HEK293 (cell line): ENCODE results near the gene SCYGR3.

Experiments
- CTCF ChIA-PET: fragments of 350-600 bp; formaldehyde crosslinking; extraction: SDS; loops from one replicate; lab custom pipeline; 2021; ENCODE audit warnings: antibody characterized with exemption; lab: Yijun Ruan, JAX
- POLR2A ChIA-PET: fragments of 300-600 bp; formaldehyde crosslinking; extraction: SDS; loops from one replicate; lab custom pipeline; 2020; ENCODE audit warnings: antibody characterized with exemption, inconsistent platforms; lab: Yijun Ruan, JAX
- H3K27ac ChIP-seq: fragments of 200-500 bp; sonication (Bioruptor generic); 2 replicates; pipeline ENCODE4 v1.5.1; 2014; ENCODE audit warnings: low read depth, low read length, control low read depth, inconsistent platforms; ENCODE audit errors: extremely low read depth
- H3K36me3 ChIP-seq, 2 experiments: fragments of 200-500 bp in 1 of 2; sonication (Bioruptor generic) in 1 of 2; 1 replicate in 1 of 2; 2 replicates in 1 of 2; pipeline ENCODE4 v1.5.1; 2014 to 2017; ENCODE audit warnings: inconsistent platforms in 2 of 2, low read length in 2 of 2; ENCODE audit not compliant: control insufficient read depth in 2 of 2, insufficient read depth in 1 of 2
- H3K4me1 ChIP-seq: fragments of 200-500 bp; sonication (Bioruptor generic); 2 replicates; pipeline ENCODE4 v1.5.1; 2014; ENCODE audit warnings: mild to moderate bottlenecking, low read length, inconsistent platforms; ENCODE audit not compliant: control insufficient read depth, insufficient read depth
- H3K4me3 ChIP-seq: 2 replicates; pipeline ENCODE4 v1.5.1; 2011; ENCODE audit warnings: low read depth, mild to moderate bottlenecking, control low read depth, low read length, moderate library complexity
- H3K9me3 ChIP-seq: fragments of 200-500 bp; sonication (Bioruptor generic); 2 replicates; pipeline ENCODE4 v1.5.1; 2014; ENCODE audit warnings: low read depth, low read length, inconsistent platforms; ENCODE audit not compliant: control insufficient read depth, insufficient read depth
- HOXC10 ChIP-seq: sonication (generic); formaldehyde crosslinking; IDR thresholded peaks from 2 replicates; pipeline ENCODE4 v1.8.1; 2023; ENCODE audit warnings: mild to moderate bottlenecking, missing genetic modification reagents
- WT1 ChIP-seq: fragments of 450-650 bp; formaldehyde crosslinking; IDR thresholded peaks from 2 replicates; pipeline ENCODE4 v1.5.1; 2016; ENCODE audit warnings: missing biosample characterization, missing genetic modification characterization
- ZBTB8A ChIP-seq: fragments of 450-650 bp; formaldehyde crosslinking; IDR thresholded peaks from 2 replicates; pipeline ENCODE4 v1.5.1; 2016; ENCODE audit warnings: missing biosample characterization, missing genetic modification characterization
- ZFP37 ChIP-seq: fragments of 450-650 bp; formaldehyde crosslinking; IDR thresholded peaks from 2 replicates; pipeline ENCODE4 v1.5.1; 2016; ENCODE audit warnings: missing biosample characterization, missing genetic modification characterization
- ZNF133 ChIP-seq: fragments of 450-650 bp; formaldehyde crosslinking; IDR thresholded peaks from 2 replicates; pipeline ENCODE4 v1.5.1; 2016; ENCODE audit warnings: missing biosample characterization, missing genetic modification characterization
- ZNF280C ChIP-seq: fragments of 450-650 bp; formaldehyde crosslinking; IDR thresholded peaks from 2 replicates; pipeline ENCODE4 v1.5.1; 2016; ENCODE audit warnings: missing biosample characterization, missing genetic modification characterization
- ZNF324 ChIP-seq: fragments of 450-650 bp; formaldehyde crosslinking; IDR thresholded peaks from 2 replicates; pipeline ENCODE4 v1.5.1; 2016; ENCODE audit warnings: missing biosample characterization, missing genetic modification characterization
- ZNF366 ChIP-seq: fragments of 450-650 bp; formaldehyde crosslinking; conservative IDR thresholded peaks from 2 replicates; pipeline ENCODE4 v1.5.1; 2016; ENCODE audit warnings: missing biosample characterization, missing genetic modification characterization
- ZNF416 ChIP-seq: fragments of 450-650 bp; formaldehyde crosslinking; IDR thresholded peaks from 2 replicates; pipeline ENCODE4 v1.5.1; 2016; ENCODE audit warnings: missing biosample characterization, missing genetic modification characterization
- ZNF513 ChIP-seq: fragments of 450-650 bp; IDR thresholded peaks from 2 replicates; pipeline ENCODE4 v1.5.1; 2018; ENCODE audit warnings: missing biosample characterization, missing genetic modification characterization
- ZNF549 ChIP-seq: fragments of 450-650 bp; IDR thresholded peaks from 2 replicates; pipeline ENCODE4 v1.5.1; 2018; ENCODE audit warnings: missing biosample characterization, missing genetic modification characterization, mild to moderate bottlenecking, inconsistent platforms, moderate library complexity
- ZNF558 ChIP-seq: fragments of 450-650 bp; formaldehyde crosslinking; IDR thresholded peaks from 2 replicates; pipeline ENCODE4 v1.5.1; 2016; ENCODE audit warnings: missing biosample characterization, missing genetic modification characterization
- ZNF677 ChIP-seq: fragments of 450-650 bp; IDR thresholded peaks from 2 replicates; pipeline ENCODE4 v1.5.0; 2018; ENCODE audit warnings: missing biosample characterization, mild to moderate bottlenecking, missing genetic modification characterization, moderate library complexity
- ZNF785 ChIP-seq: fragments of 450-650 bp; formaldehyde crosslinking; IDR thresholded peaks from 2 replicates; pipeline ENCODE4 v1.5.1; 2016; ENCODE audit warnings: missing biosample characterization, missing genetic modification characterization
- ZNF791 ChIP-seq: fragments of 450-650 bp; formaldehyde crosslinking; IDR thresholded peaks from 2 replicates; pipeline ENCODE4 v1.5.1; 2016; ENCODE audit warnings: missing biosample characterization, missing genetic modification characterization
- ZNF837 ChIP-seq: fragments of 450-650 bp; formaldehyde crosslinking; IDR thresholded peaks from 2 replicates; pipeline ENCODE4 v1.5.1; 2016; ENCODE audit warnings: missing biosample characterization, missing genetic modification characterization
- ZSCAN30 ChIP-seq: fragments of 450-650 bp; IDR thresholded peaks from 2 replicates; pipeline ENCODE4 v1.5.1; 2018; ENCODE audit warnings: missing biosample characterization, mild to moderate bottlenecking, missing genetic modification characterization, moderate library complexity

Gene SCYGR3

GRCh38 chr2:227643990-227644551 lies 29.4 kb upstream of the SCYGR3 start:
- H3K36me3 ChIP-seq = no peaks in the 10 kb centered on the region
- POLR2A ChIA-PET = no interaction called here
- no peak overlapping the region for H3K27ac ChIP-seq
- CTCF ChIA-PET = interaction anchor here (0.8 to 1.5 kb wide), 5 partner anchors 9 to 219 kb away, joined by 3 to 6 read pairs (median 3); no protein-coding TSS in a partner anchor
- no peaks in the 10 kb centered on the region for H3K9me3 ChIP-seq
- H3K4me3 ChIP-seq = no peak overlapping the region
- TF ChIP-seq HOXC10 (CRISPR knock-in tag) (no peak), ZSCAN30 (no peak), ZBTB8A (tag by site-specific recombination) (no peak), ZNF837 (no peak), ZNF549 (tag by site-specific recombination) (no peak), ZNF416 (tag by site-specific recombination) (no peak)
- no peaks in the 10 kb centered on the region for H3K4me1 ChIP-seq

- ChIA-PET POLR2A (no interaction called here), CTCF (interaction anchor here (0.7 kb wide), 1 partner anchor 16 kb away, joined by 3 read pairs; no protein-coding TSS in a partner anchor)
- no peak for TF ChIP-seq WT1 (tag by site-specific recombination)
- TF ChIP-seq ZNF366 (tag by site-specific recombination) = no peak
- no peak for TF ChIP-seq ZNF785 (tag by site-specific recombination)
- no peak for TF ChIP-seq ZNF133
- no peak for TF ChIP-seq ZFP37 (tag by site-specific recombination)
- TF ChIP-seq ZNF677 (tag by site-specific recombination) = no peak
- TF ChIP-seq ZNF280C (tag by site-specific recombination) = no peak
- TF ChIP-seq ZNF324 (tag by site-specific recombination) = no peak
- no peak for TF ChIP-seq ZNF791 (tag by site-specific recombination)
- TF ChIP-seq ZNF558 (tag by site-specific recombination) = no peak
- no peaks in the 10 kb centered on the region for H3K36me3 ChIP-seq
- H3K4me3 ChIP-seq = no peak overlapping the region
- no peak overlapping the region for H3K27ac ChIP-seq
- no peaks in the 10 kb centered on the region for H3K9me3 ChIP-seq
- no peaks in the 10 kb centered on the region for H3K4me1 ChIP-seq
Measured at GRCh38 chr2:227642656-227643055, 28.0 kb upstream of the SCYGR3 start.

GRCh38 chr2:227634201-227634600 lies 19.6 kb upstream of the SCYGR3 start:
- no peak overlapping the region for H3K27ac ChIP-seq
- no peak overlapping the region for H3K4me3 ChIP-seq
- no peaks in the 10 kb centered on the region for H3K4me1 ChIP-seq
- no peaks in the 10 kb centered on the region for H3K36me3 ChIP-seq
- TF ChIP-seq ZNF513 (tag by site-specific recombination) = no peak
- ChIA-PET CTCF (interaction anchor here (0.5 to 0.9 kb wide), 3 partner anchors 10 to 132 kb away, joined by 3 to 4 read pairs (median 3); no protein-coding TSS in a partner anchor), POLR2A (no interaction called here)
- H3K9me3 ChIP-seq = no peaks in the 10 kb centered on the region
